ENCODE measurements around the gene ME1.

Gene ME1

GRCh38 chr6:83292900-83293843 lies 137.7 kb downstream of the ME1 start:
- CTCF ChIA-PET = interaction anchor here (0.7 to 1.2 kb wide), 3 partner anchors 71 to 323 kb away, joined by 3 read pairs; no protein-coding TSS in a partner anchor
- H3K4me3 ChIP-seq (ENCODE audit: low read depth, low read length) = no peak overlapping the region
- no peak for TF ChIP-seq ZNF664 (tag by site-specific recombination; IDR thresholded peaks at IDR 0.05)
- no peak for TF ChIP-seq ZNF561 (tag by site-specific recombination; IDR thresholded peaks at IDR 0.05; ENCODE audit: borderline replicate concordance)
- no peak for TF ChIP-seq ZNF544 (tag by site-specific recombination; IDR thresholded peaks at IDR 0.05)
- TF ChIP-seq ZNF211 (tag by site-specific recombination; IDR thresholded peaks at IDR 0.05; ENCODE audit: low read depth) = no peak
- no peak for TF ChIP-seq ZNF580 (tag by site-specific recombination; IDR thresholded peaks at IDR 0.05)
- no peak for TF ChIP-seq ZNF518A (tag by site-specific recombination; conservative IDR thresholded peaks at IDR 0.05; ENCODE audit: low read depth)
- no peak for TF ChIP-seq ZNF658 (tag by site-specific recombination; IDR thresholded peaks at IDR 0.05)
- no peak for TF ChIP-seq PRDM2 (tag by site-specific recombination; IDR thresholded peaks at IDR 0.05; ENCODE audit: borderline replicate concordance)
- no peak for TF ChIP-seq RBAK (tag by site-specific recombination; IDR thresholded peaks at IDR 0.05)
- TF ChIP-seq ZNF629 (tag by site-specific recombination; IDR thresholded peaks at IDR 0.05) = no peak
- TF ChIP-seq ZSCAN18 (tag by site-specific recombination; IDR thresholded peaks at IDR 0.05) = no peak
- no peak for TF ChIP-seq SP3 (tag by site-specific recombination; IDR thresholded peaks at IDR 0.05)
- TF ChIP-seq SETDB1 (IDR thresholded peaks at IDR 0.05; ENCODE audit: insufficient read length, low read length) = no peak
- TF ChIP-seq ZFHX2 (tag by site-specific recombination; conservative IDR thresholded peaks at IDR 0.05) = no peak

More at GRCh38 chr6:83292900-83293843, 137.7 kb downstream of the ME1 start:
- no peaks in the 10 kb centered on the region for H3K4me1 ChIP-seq (ENCODE audit: control insufficient read depth, insufficient read depth, low read length)
- no peak overlapping the region for H3K27ac ChIP-seq (ENCODE audit: extremely low read depth, low read depth, low read length)
- no peaks in the 10 kb centered on the region for H3K9me3 ChIP-seq (ENCODE audit: control insufficient read depth, insufficient read depth, low read depth, low read length)
- peaks cover 0 to 4% of the 10 kb centered on the region in 2 experiments; a peak in 1 of 3 replicates for H3K36me3 ChIP-seq (ENCODE audit: control insufficient read depth in 2 of 2, insufficient read depth in 1 of 2, low read length in 2 of 2)
- POLR2A ChIA-PET = no interaction called here
